Activated CD4-positive, alpha-beta T cell treated with anti-CD3 and anti-CD28 coated beads, Interleukin-2, amount 50 U/mL, for 1 hour (primary cell): ENCODE measurements around the gene NFIX.

ENCODE experiments used
- DNase-seq: peaks from one replicate; pipeline ENCODE4 v3.0.0-alpha.2; 2020

NFIX gene

DNA sequence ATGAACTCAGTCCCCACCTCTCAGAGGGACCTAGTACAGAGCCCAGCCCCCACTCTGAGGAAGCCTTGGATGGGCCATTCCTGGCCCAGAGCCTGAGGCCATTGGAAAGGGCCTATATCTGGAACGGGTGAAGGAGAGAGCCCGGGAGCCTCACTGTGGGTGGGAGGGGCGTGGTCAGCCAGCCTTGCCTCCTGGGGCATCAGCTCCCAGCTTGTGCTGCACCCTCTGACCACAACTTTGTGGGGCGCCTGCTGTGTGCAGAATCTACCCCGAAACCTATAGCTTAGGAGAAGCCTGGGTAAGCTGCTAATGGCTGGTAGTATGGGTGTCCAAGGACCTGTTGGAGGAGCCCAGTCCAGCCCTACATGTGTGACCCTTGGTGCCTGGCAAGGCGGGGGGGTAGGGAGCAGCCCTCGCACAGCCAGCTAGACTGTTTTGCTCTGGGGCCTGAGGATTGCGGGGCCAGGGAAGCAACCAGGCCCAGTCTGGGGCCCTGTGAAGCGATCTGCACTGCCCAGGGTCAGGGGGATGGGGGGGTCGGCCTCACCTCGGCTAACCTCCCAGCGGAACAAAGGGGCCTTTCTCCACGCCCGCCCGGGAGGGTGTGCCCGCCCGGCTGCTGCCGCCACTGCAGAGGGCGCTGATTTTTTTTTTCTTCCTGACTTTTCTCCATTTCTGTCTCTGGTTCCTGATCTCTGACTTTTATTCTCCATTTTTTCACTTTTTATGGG, 65.1 kb downstream of the NFIX start:
- no peak for DNase-seq

DNA sequence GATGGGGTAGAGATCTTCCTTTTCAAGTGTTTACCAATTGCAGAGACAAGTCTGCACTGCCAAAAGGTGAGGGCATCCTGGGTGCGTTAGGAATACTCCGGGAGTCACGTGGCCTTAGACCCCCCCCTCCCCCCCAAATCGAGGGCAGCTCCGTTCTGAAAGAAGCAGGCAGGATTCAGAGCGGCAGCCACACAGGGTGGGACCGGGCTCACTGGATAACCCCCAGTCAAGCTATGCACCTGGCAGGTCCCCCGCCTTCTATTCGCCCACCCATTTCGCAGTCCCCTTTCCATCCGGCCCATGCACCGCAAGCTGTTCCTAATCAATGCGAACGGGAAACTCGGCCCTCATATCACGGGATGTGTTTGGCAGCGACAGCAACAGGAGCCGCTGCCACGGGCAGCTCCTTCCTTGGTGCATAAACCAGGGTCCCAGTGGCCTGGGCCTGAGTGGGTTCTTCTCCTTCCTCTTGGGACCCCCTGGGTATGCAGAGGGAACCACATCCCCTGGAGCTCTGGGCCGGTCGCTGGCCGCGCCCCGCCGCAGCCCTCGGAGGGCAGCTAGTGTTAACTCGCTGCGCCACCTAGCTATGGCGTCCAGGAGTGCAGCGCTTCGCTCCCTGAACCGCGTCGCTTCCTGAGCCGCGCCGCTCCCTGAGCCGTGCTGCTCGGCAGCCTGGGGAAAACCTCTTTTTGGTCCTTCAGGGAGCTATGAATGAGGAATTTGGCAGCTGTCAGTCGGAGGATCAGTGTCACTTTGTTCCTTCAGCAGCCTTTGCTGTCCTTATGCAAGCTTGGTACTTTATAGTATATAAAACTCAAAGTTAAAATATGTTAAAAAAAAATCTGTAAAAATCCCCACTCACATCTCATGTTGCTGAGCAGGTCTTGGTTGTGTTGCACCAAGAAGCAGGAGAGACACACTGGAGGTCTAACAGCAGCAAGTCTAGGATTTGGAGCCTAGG, 66.0 kb downstream of the NFIX start:
- peak; percentile 75 for DNase-seq

GRCh38 chr19:13062317-13062716, 67.0 kb downstream of the NFIX start:
- DNase-seq: no peak

GRCh38 chr19:13063461-13064091, 68.3 kb downstream of the NFIX start:
- no peak for DNase-seq

GRCh38 chr19:13064092-13064489, 68.8 kb downstream of the NFIX start:
- DNase-seq: no peak

GRCh38 chr19:13066226-13066625, 71.0 kb downstream of the NFIX start:
- DNase-seq: no peak

DNA sequence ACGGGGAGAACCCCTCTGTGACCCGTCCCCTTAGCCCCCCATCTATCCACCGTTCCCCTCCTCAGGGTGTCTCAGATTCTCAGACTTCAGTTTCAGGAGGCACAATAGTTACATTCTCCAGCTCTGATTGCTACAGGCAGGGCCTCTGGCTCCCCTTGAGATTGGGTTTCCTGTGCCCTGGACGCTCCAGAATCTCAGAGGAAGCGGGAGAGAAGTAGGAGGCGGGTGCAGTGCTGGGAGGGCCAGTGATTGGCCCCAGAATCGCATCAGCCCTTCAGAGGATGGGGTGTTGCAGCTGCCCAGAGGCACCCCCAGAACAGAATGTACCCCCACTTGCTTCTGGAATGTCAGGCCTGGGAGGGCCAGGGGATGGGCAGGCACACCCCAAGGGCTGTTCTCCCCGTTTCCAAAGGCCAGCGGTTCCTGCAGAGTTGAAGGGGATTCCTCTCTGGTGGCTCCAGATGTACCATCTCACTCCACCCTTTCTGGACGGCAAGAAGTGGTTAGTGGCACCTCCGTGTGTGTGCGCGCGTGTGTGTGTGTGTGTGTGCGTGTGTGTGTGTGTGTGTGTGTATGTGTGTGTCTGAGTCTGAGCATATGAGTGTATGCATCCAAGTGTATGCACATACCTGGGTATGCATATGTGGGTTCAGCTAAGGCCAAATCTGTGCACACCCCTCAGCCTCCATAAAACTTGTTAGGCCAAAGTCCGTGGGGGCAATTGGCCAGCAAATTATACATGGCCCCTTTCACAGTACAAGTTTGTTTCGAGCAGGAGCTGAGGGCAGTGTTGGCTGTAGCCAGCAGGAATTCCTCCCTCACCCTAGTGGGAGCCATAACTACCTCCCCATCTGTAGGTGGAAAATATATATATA, 71.9 kb downstream of the NFIX start:
- DNase-seq: no peak

DNA sequence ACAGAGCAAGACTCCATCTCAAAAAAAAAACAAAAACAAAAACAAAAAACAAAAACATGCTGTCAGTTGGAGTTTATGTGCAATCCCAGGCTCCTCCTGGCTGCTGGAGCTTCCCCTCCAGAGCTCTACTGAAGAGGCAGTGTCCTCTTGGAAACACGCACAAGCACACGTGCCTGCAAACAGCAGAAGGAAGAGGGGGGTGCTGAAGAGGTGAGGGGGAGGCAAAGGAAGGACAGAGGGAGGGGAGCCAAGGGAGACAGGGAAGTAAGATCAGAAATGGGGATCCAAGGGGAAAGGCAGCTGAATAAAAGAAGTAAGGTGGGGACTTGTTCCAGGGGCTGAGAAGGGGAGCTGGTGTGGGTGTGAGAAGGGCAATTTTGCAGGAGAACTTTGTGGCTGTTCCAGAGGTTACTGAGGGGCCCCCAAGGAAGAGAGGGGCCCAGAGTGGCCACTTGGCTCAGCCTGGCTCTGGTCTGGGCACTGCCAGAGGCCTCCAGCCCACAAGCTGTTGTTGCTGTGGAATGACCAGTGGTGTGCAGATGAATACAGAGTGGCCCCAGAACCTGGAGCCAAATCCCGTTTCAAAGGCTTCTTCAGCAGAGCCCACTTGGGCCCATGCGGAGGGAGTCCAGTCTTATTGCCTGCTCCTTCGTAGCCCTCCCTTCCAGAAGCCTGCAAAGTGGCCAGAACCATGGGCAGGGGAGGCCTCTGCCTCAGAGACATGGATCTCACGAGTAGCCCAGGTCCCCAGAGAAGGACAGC, 73.0 kb downstream of the NFIX start:
- no peak for DNase-seq

DNA sequence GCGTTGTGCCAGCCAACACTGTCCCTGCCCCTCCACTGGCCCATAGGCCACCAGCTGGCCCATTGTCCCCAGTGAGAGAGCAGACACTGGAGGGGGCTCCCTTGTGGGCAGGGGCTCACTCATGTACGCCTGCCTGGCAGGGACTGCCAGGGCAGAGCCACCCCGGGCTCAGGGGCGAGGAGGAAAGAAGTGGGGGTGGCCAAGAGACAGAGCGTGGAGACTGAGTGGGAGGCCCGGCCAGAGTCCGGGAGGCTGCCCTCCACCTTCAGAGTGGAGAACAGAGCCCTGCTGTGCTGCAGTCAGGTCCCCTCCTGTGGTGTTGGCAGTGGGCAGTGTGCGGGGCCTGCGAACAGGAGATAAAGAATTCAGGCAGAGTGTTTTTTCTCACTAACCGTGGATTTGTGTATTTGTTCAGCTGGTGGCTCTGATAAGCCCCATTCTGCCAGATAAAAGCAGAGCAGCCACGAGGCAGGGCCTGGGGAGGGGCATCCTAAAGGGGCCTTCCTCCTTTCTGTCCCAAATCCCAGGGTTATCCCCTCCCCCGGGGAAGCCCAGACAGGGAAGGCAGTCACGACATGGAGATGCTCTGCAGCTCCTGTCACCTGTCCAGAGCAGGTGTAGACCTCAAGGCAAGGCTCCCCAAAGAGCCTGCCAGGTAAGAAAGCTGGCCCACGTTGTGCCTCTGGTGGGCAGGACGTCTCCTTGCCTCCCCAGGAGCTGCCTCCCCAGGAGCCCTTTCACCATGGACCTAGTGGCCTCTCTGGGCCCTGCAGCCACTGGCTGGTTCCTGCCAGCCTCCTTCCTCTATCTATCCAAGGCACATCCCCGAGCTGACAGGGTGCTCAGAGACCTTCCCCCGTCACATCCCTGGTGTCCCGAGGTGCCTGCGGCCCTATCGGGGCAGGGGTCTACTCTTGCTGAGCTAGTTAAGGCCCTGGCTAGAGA, 74.4 kb downstream of the NFIX start:
- DNase-seq: no peak

DNA sequence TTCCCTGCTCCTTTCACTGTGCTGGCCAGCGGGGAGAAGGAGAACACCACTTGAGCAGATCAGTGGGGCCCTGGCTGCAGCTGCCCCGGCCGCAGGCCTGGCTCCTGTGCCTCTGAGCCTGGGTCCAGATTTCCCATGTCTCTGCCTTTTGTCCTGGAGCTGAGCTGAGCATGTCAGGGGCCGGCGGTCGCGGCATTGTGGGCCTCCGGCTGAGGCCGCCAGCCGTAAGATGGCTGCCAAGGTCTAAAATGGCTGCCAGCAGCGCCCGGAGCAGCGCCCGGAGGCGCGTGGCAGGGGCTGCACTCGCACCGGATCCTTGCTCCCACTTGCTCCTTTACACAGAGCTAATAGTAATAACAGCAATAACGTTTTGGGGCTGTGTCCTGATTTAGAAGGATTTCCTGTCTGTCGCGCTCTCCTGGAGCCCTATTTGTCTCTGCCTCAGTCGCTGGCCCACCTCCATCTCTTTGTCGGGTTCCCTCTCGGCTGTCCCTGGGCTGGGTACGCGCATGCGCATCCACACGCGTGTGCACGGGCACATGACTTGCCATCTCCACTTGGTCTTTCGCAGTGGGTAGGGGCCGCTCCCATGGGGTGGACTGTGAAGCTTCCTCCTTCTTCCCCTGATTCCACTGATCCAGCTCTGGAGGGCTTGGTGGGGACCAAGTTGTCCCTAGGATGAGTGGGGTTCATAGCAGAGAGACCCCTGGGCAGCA, 75.3 kb downstream of the NFIX start:
- DNase-seq: no peak

- no peak for DNase-seq
Measured at GRCh38 chr19:13071444-13072187, 76.3 kb downstream of the NFIX start.

DNA sequence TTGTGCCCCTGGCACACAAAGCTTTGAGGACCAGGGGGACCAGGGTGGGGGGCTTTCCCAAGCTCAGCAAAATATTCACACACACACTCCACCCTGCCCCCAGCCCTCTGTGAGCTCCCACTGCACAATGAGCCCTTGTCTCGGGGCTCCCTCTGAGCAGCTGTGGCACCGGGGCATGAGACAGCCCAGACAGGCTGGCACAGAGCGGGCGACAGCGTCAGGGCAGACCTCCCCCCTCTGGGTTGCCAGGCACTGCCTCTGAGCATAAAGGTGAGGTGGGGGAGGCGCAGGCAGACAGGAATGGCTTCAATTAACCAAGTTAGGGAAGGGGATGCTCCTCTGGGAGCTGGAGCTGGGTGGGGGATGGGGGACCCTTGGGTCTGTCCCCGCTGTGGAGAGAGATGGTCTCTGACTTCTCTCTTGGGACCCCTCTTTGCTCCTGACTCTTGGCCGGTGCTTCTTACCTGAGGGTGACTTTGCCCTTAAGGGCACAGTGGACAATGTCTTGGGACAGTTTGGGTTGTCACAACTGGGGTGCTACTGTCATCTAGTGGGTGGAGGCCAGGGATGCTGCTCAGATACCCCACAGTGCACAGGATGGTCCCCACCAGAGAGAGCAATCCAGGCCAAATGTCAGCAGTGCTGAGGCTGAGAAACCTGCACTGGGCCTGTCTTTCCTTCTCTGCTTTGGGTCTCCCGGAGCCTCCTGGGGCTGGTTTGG, 77.1 kb downstream of the NFIX start:
- DNase-seq: no peak

- no peak for DNase-seq
Measured at GRCh38 chr19:13073263-13073662, 78.0 kb downstream of the NFIX start.

- no peak for DNase-seq
Measured at GRCh38 chr19:13074378-13074777, 79.1 kb downstream of the NFIX start.

GRCh38 chr19:13076320-13076719, 81.0 kb downstream of the NFIX start:
- DNase-seq: no peak

DNA sequence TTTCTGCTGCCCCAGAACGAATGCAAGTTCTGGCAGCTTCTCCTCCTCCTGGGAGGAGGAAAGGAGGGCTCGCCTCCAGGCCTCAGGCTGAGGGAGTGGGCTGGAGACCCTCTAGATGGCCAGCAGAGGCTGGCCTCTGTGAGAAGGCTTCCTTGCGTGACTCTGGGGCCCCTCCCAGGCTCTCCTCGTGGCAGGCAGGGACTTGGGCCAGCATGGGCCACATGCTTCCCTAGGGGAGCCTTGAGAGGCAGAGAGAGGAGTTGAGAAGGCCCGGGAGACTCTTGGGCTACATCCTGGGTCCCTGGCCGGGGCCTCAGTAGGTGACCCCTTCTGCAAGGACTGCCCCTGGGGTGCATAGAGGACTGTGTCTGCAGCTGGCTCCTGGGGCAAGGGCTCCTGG, 81.5 kb downstream of the NFIX start:
- DNase-seq: no peak

DNA sequence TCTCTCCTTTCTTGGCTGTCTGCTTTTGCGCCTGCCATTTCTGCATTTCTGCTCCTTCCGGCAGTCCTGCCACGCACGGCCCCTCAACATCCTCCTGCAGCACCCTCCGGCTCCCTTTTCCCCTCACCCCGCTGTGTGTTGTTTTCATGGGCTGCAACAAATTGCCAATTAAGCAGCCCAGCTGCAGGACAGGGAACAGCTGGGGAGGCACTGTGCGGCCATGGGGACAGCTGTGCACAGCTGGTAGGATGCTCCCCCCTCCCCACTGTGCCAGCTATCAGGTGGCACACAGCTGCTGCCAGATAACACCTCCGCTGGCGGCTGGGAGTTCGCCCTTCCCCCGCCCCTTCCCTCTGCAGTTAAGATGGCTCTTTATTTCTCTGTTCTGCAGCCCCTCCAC, 82.0 kb downstream of the NFIX start:
- DNase-seq: no peak

GRCh38 chr19:13078381-13078780, 83.1 kb downstream of the NFIX start:
- DNase-seq: no peak
